Measurements from ENCODE around the gene ZSWIM6. TPM values are rescaled to one million over a fixed set of nuclear protein-coding genes. Genes with fewer than 3 reads are reported as not detected.

The ZSWIM6 gene
- total and polyA plus RNA-seq, 2 of the 4 experiments (the other 2 are of a cell fraction): 10.8 to 14.1 TPM

DNA sequence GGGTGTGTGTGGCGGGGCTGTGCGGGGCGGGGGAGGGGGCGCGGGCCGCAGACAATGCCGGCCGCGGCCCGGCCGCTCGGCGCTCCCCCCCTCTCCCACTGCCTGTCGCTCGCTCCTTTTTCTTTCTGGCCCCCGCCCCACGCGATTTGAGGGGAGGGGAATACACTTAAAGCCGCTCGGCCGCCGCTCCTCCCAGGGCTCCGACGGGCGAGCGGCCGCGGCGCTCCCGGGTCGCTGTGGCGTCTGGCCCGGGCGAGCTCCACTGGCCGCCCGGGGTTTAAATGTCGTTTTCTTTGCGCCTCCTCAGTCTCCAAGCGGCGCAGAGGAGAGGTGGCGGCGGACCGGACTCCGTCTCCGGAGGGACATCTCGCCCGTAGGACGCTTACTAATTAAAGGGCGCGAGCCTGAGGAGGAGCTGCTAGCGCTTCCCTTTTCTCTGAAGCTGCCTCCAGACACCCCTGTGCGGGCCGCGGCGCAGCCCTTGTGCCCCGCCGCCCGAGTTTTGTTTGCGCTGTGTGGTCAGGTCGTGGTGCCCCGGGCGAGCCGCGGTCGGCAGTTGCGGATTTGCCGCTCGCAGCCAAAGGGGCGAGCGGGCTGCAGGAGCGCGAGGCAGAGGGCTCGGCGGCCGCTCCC lies 1.4 kb downstream of the ZSWIM6 start:
- Histone ChIP-seq H4K91ac (ENCODE audit: insufficient read depth, low read depth, low read length) (no peak overlapping the region), H3K27ac (ENCODE audit: insufficient read depth, low read length) (peak overlapping the region; percentile 89), H3K56ac (ENCODE audit: extremely low read depth, insufficient read depth, low read length) (no peak overlapping the region; the same call in 1 of the 2 replicates), H2BK20ac (ENCODE audit: low read depth, low read length) (no peak overlapping the region), H3K9me1 (ENCODE audit: insufficient read depth, low read length) (peaks cover 12% of the 10 kb centered on the region), H3K9ac (ENCODE audit: low read depth, low read length) (peak overlapping the region; percentile 91), H4K5ac (ENCODE audit: low read depth, low read length) (no peak overlapping the region), H3K9me3 (ENCODE audit: control insufficient read depth, insufficient read depth, low read length) (no peaks in the 10 kb centered on the region), H2AFZ (replicated peaks; ENCODE audit: low read length, poor library complexity) (peak overlapping the region; percentile 65), H2BK5ac (ENCODE audit: low read depth, low read length, poor library complexity, severe bottlenecking) (peak overlapping the region; percentile 82), H2BK15ac (ENCODE audit: low read depth, low read length) (no peak overlapping the region), H3K14ac (replicated peaks; ENCODE audit: low read depth, low read length) (0 out of 2 replicates have a peak overlapping the region, but pooled peaks have one; percentile 25), H3K79me1 (ENCODE audit: low read depth in 1 of 2, low read length in 2 of 2) (peaks cover 10 to 41% of the 10 kb centered on the region in 2 experiments), H4K20me1 (ENCODE audit: insufficient read depth, low read length) (peaks cover 53% of the 10 kb centered on the region), H2BK120ac (ENCODE audit: low read depth, low read length) (no peak overlapping the region), H3K36me3 (ENCODE audit: control insufficient read depth, insufficient read depth, low read length) (peaks cover 2% of the 10 kb centered on the region; the same call in 1 of the 2 replicates), H3K18ac (ENCODE audit: low read depth, low read length) (no peak overlapping the region), H3K4me1 (ENCODE audit: control insufficient read depth, insufficient read depth, low read length) (peaks cover 14% of the 10 kb centered on the region), H3K27me3 (ENCODE audit: control insufficient read depth, insufficient read depth, low read length) (no peaks in the 10 kb centered on the region), H3K4me2 (ENCODE audit: low read depth, low read length) (peak overlapping the region; percentile 84; the same call in 1 of the 2 replicates), H2AK9ac (replicated peaks; ENCODE audit: low read depth, low read length, poor library complexity) (peak overlapping the region; percentile 89), H4K8ac (ENCODE audit: low read depth in 2 of 2, low read length in 2 of 2) (no peak overlapping the region), H3K23ac (ENCODE audit: low read depth, low read length) (peak overlapping the region; percentile 40; the same call in 1 of the 2 replicates), H3K4ac (ENCODE audit: low read depth, low read length) (no peak overlapping the region; the same call in 1 of the 2 replicates), H3K4me3 (ENCODE audit: insufficient read depth, low read depth, low read length) (peak overlapping the region; percentile 96), H2AK5ac (ENCODE audit: low read depth, low read length) (no peak overlapping the region)
- in situ Hi-C loops (cut with MboI; ENCODE audit: low sequenced_read_pairs): loop anchor here (25.0 kb wide), 1 partner anchor 479 kb away; no protein-coding TSS in a partner anchor
- BruUV-seq (replicated peaks): no TSS peak
- ChIA-PET CTCF (interaction anchor here (0.8 kb wide), 1 partner anchor 326 kb away, joined by 3 read pairs; no protein-coding TSS in a partner anchor), POLR2A (ENCODE audit: unreplicated experiment) (interaction anchor here (0.6 kb wide), 1 partner anchor 104 kb away, joined by 3 read pairs; no protein-coding TSS in a partner anchor)
- intact Hi-C loops (cut with micrococcal nuclease): loop anchor here (5.0 to 10.0 kb wide), 5 partner anchors 74 to 659 kb away; no protein-coding TSS in a partner anchor
- peak; percentile 91 for TF ChIP-seq CHD1 (IDR thresholded peaks at IDR 0.05; ENCODE audit: low read depth, low read length)
- no peak for TF ChIP-seq MXI1 (IDR thresholded peaks at IDR 0.05; ENCODE audit: borderline replicate concordance, low read depth, low read length)
- TF ChIP-seq MAFK (IDR thresholded peaks at IDR 0.05; ENCODE audit: low read depth, low read length): no peak
- ATAC-seq (ENCODE audit: low read depth): no peak
- 0% methylated on average over 36 of the region's 75 CpGs; no CpG with 5 or more reads in 1 of the 2 experiments for WGBS, 2 experiments (ENCODE audit: extremely low coverage in 2 of 2, insufficient read length in 1 of 2)
- dilution Hi-C loops (cut with HindIII; ENCODE audit: low sequenced_read_pairs, unreplicated experiment): no loop called here
- no peak for DNase-seq
